NT2/D1 (cell line): ENCODE data around the gene SLC20A1.
"Not testable (repeated sequence)": the region's sequence is repeated elsewhere in the genome, so short reads cannot be mapped to it uniquely, and the experiment has no call there.

Source experiments
- YY1 ChIP-seq: IDR thresholded peaks from 2 replicates; pipeline ENCODE4 v1.6.1; 2011; ENCODE audit not compliant: insufficient read length, insufficient read depth
- ZNF274 ChIP-seq: IDR thresholded peaks from 2 replicates; pipeline ENCODE4 v1.6.1; 2011; ENCODE audit warnings: mild to moderate bottlenecking, low read depth, low read length

- TF ChIP-seq YY1, ZNF274: not testable (repeated sequence)
Measured at GRCh38 chr2:112706947-112707346, 61.2 kb downstream of the SLC20A1 start.
